ENCODE measurements around the gene FKBP15. TPM values are rescaled to one million over a fixed set of nuclear protein-coding genes. Genes with fewer than 3 reads are reported as not detected.

Gene FKBP15
- total and polyA plus RNA-seq, 2 of the 13 experiments (the other 11 are each of a cell fraction or from before 2014, with no cell fraction given), result 12.3 to 18.6 TPM

GRCh38 chr9:113137196-113138168, 83.6 kb downstream of the FKBP15 start (continued):
- TF ChIP-seq FOSL2 (CRISPR knock-in tag; IDR thresholded peaks at IDR 0.05) (0 out of 2 replicates have a peak, but pooled peaks have one; percentile 9), ZBTB34 (CRISPR knock-in tag; IDR thresholded peaks at IDR 0.05) (0 out of 2 replicates have a peak, but pooled peaks have one; percentile 21), KAT2B (IDR thresholded peaks at IDR 0.05; ENCODE audit: borderline replicate concordance, low read depth, low read length) (no peak), UBTF (CRISPR knock-in tag; IDR thresholded peaks at IDR 0.05) (peak; percentile 31; the same call in 1 of the 2 replicates), ELF4 (CRISPR knock-in tag; IDR thresholded peaks at IDR 0.05; ENCODE audit: borderline replicate concordance) (no peak), ZNF619 (CRISPR knock-in tag; IDR thresholded peaks at IDR 0.05) (no peak), ZNF644 (CRISPR knock-in tag; IDR thresholded peaks at IDR 0.05; ENCODE audit: low read depth) (peak; percentile 33; the same call in 1 of the 2 replicates), CHD4 (IDR thresholded peaks at IDR 0.05; ENCODE audit: borderline replicate concordance, low read length) (no peak), HOXA5 (CRISPR knock-in tag; IDR thresholded peaks at IDR 0.05) (no peak), GATAD1 (CRISPR knock-in tag; IDR thresholded peaks at IDR 0.05) (no peak), ZNF484 (CRISPR knock-in tag; IDR thresholded peaks at IDR 0.05; ENCODE audit: borderline replicate concordance, low read depth) (no peak), ZFX (CRISPR knock-in tag; IDR thresholded peaks at IDR 0.05; ENCODE audit: low read depth) (no peak), ZNF674 (CRISPR knock-in tag; IDR thresholded peaks at IDR 0.05; ENCODE audit: low read depth) (no peak), KLF13 (CRISPR knock-in tag; IDR thresholded peaks at IDR 0.05) (no peak), ZNF556 (CRISPR knock-in tag; IDR thresholded peaks at IDR 0.05; ENCODE audit: borderline replicate concordance) (no peak), ZNF703 (CRISPR knock-in tag; IDR thresholded peaks at IDR 0.05; ENCODE audit: borderline replicate concordance) (no peak)

Measured in HepG2 (cell line).